ENCODE data around the gene EVI5L. TPM values are rescaled to one million over a fixed set of nuclear protein-coding genes. Genes with fewer than 3 reads are reported as not detected.
A peak's percentile ranks its signal among the peaks of the same experiment; 100 is the strongest.
"Not testable (repeated sequence)": the region's sequence is repeated elsewhere in the genome, so short reads cannot be mapped to it uniquely, and the experiment has no call there.

The EVI5L gene
- total RNA-seq, 1 donor from 2014 or later, result 21.5 TPM

DNA sequence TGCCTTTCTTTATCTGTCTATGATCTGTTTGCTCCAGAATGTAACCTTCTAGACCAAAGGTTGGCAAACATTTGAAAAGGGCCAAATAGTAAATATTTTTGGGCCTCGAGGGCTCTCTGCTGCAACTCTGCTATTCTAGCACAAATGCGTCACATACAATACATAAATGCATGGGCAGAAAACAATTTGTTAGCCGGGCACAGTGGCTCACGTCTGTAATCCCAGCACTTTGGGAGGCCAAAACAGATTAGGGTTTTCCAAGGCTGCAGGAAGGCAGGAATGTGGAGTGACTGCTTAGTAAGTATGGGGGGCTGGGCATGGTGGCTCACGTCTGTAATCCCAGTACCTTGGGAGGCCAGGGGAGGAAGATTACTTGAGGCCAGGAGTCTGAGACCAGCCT lies 21.9 kb upstream of the EVI5L start:
- DNase-seq (ENCODE audit: missing footprints) (no peak), ATAC-seq (no peak)
- intact Hi-C loops (cut with DNase I), result no loop called here

GRCh38 chr19:7811989-7812388 lies 18.0 kb upstream of the EVI5L start:
- no peak for ATAC-seq
- intact Hi-C loops (cut with DNase I), result no loop called here

GRCh38 chr19:7815325-7815724 lies 14.7 kb upstream of the EVI5L start:
- ATAC-seq (no peak), DNase-seq (ENCODE audit: missing footprints) (no peak)
- intact Hi-C loops (cut with DNase I), result no loop called here

More at GRCh38 chr19:7811989-7812388, 18.0 kb upstream of the EVI5L start:
- no peak for DNase-seq (ENCODE audit: missing footprints)

- ATAC-seq; intact Hi-C loops (cut with DNase I); DNase-seq (ENCODE audit: missing footprints): not testable (repeated sequence)
Observed at GRCh38 chr19:7816040-7816439, 14.0 kb upstream of the EVI5L start.

- intact Hi-C loops (cut with DNase I), result no loop called here
- ATAC-seq (no peak), DNase-seq (ENCODE audit: missing footprints) (no peak)
Observed at GRCh38 chr19:7817801-7818200, 12.2 kb upstream of the EVI5L start.

DNA sequence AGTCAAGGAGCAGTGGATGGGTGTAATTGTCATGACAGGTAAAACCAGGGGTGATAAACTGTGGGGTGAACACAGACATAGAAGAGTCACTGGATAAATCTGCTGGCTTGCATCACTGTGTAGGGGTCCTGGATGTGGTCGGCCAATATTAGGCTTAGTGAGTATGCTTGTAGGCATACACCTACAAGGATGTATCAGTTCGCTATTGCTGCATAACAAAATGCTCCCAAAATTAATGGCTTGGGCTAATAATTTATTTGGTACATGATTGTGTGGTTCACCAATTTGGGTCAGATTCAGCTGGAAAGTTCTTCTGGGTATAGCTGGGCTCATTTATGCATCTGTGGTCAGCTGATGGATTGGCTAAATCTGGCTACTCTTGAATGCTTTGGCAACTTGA lies 11.2 kb upstream of the EVI5L start:
- ATAC-seq, result no peak
- intact Hi-C loops (cut with DNase I), result no loop called here
- DNase-seq (ENCODE audit: missing footprints), result no peak

DNA sequence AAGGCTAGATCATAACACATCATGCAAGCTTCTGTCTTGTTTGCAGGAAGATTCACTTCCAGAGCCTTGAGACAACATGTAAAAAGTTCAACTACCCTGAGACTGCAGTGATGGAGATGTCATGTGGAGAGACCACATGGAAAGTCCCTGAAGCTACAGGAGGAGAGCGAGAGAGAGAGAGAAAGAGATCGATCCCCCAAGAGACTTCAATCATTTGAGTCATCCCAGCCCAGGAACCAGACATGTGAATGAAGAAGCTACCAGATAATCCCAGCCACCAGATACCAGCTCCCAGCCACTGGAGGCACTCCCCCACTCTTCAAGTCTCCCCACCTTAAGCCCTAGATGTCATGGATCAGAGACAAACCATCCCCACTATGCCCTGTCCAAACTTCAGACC lies 10.7 kb upstream of the EVI5L start:
- intact Hi-C loops (cut with DNase I), result no loop called here
- no peak for ATAC-seq
- no peak for DNase-seq (ENCODE audit: missing footprints)

GRCh38 chr19:7820588-7820987 lies 9.4 kb upstream of the EVI5L start:
- intact Hi-C loops (cut with DNase I), result no loop called here
- ATAC-seq (no peak), DNase-seq (ENCODE audit: missing footprints) (no peak)

- DNase-seq (ENCODE audit: missing footprints), result no peak
- intact Hi-C loops (cut with DNase I), result no loop called here
- no peak for ATAC-seq
Observed at GRCh38 chr19:7822910-7823515, 7.0 kb upstream of the EVI5L start.

GRCh38 chr19:7823686-7824301 lies 6.2 kb upstream of the EVI5L start:
- DNase-seq (ENCODE audit: missing footprints) (no peak), ATAC-seq (no peak)
- intact Hi-C loops (cut with DNase I), result no loop called here

DNA sequence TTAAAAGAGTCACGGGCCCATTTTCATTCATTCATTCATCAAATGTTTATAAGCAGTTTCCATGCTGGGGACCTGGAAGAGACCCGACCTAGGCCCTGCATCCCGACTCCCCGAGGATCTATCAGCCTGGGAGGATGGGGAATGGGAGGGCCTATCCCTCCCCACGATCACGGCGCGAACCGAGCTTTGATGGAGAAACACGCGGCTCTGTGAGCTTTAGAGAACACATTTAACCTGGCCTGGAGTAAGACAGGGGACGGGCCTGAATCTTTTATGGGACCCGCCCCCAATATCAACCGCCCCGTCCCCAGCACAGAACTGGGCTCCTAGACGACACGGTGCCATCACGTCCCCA lies 875 bp upstream of the EVI5L start:
- intact Hi-C loops (cut with DNase I), result no loop called here
- DNase-seq (ENCODE audit: missing footprints) (no peak), ATAC-seq (no peak)

- intact Hi-C loops (cut with DNase I), result loop anchor here (1.0 to 10.0 kb wide), 3 partner anchors 73 to 617 kb away; partner anchors contain the start of genes ELAVL1 and MAP2K7
- DNase-seq (ENCODE audit: missing footprints) (no peak), ATAC-seq (no peak)
Observed at GRCh38 chr19:7830272-7830771, 304 bp downstream of the EVI5L start.

DNA sequence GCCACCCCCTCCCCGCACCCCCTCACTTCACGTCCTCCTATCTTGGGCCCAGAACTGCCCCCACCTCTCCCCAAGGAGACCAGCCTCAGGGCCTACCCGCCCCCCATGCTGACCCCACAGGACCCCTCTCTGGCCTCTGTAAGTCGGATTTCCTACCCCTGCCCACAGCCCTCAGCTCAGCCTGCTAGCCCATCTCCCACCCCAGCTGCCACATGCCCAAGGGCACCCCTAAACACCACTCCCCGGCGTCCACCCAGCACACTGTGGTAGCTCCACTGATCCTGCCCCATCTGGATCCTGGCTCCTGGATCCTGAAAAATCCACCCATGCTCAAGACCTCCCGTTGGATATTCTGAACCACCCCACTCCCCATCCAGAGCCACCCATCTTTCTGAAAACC lies 805 bp downstream of the EVI5L start:
- intact Hi-C loops (cut with DNase I), result loop anchor here (1.0 to 10.0 kb wide), 3 partner anchors 72 to 616 kb away; partner anchors contain the start of genes ELAVL1 and MAP2K7

GRCh38 chr19:7831452-7831851 lies 1.4 kb downstream of the EVI5L start:
- DNase-seq (ENCODE audit: missing footprints) (no peak), ATAC-seq (no peak)
- intact Hi-C loops (cut with DNase I), result loop anchor here (5.0 to 10.0 kb wide), 2 partner anchors 173 to 616 kb away; partner anchors contain the start of gene ELAVL1

More for the DNA sequence above, 805 bp downstream of the EVI5L start:
- DNase-seq (ENCODE audit: missing footprints) (no peak), ATAC-seq (no peak)

DNA sequence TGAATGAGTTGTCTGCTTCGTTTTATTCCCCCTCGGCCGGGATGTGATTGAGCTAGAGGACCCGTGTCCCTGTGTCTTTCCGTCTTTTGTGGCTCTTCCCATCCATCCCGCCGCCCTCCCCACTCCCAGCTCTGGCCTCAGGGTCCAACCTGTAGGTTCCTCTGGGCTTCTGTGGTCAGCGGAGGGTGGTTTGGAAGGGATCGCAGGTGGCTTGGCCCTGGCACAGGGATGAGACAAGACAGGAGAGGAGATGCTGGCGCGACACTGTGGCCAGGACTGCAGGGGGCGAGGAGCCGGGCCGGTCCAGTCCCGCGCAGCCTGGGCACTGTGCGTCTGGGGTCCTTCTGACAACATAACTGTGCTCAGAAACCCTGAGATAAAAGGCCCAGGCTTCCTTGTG lies 2.0 kb downstream of the EVI5L start:
- intact Hi-C loops (cut with DNase I), result loop anchor here (5.0 to 10.0 kb wide), 2 partner anchors 173 to 615 kb away; partner anchors contain the start of gene ELAVL1
- DNase-seq (ENCODE audit: missing footprints) (no peak), ATAC-seq (no peak)

DNA sequence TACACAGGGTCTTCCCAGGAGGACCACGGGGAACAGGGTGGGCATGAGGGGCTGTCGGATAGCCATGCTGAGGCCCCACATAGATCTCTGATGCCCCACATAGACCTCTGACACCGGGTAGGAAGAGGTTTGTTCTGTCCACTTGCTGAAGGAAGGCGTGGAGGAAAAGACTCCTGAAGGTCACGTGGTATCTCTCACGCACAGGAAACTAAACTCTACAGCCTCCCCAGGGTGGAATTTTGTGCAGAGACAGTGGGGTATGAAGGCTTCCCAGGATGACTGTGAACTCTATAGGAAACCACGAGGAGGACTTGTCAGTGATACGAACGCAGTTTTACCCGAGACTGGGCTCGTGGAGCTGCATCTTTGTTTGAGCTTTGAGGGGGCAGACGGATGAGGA lies 2.8 kb downstream of the EVI5L start:
- DNase-seq (ENCODE audit: missing footprints), result no peak

DNA sequence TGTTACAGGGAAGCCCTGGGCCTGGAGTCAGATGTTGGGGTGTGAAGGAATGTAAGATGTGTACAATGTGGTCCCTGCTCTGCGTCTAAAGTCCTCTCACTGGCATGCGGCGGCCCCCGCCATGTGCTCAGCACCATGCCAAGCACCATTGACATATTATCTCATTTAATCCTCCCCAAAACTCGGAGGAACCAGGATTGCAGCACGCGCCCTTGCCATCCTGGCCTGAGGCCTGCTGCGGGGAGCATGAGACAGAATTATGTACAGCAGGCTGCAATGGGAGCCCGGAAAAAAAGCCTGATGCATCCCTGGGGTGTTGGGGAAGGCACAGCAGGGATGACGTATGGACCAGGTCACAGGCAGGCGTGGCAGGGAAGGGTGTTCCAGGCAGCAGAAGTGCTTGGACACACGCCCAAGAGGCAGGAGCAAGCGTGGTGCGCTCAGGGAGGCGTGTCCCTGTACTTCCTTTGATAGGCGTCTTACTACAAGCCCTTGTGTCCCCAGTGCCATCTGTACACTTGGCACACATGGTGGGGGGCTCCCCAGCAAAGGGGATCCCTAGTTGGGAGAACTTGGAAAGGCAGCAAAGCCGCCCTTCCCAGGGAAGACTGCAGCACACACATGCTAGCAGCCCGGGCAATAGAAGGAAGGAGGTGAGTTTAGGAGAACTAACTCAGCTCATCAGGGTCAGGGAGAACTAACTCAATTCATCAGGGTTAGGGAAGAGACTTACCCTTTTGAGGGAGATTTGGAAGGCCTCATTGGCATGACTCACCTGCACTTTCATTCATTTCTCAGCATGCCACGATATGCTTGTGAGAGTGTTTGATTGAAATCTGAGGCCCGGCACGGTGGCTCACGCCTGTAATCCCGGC lies 3.4 kb downstream of the EVI5L start:
- intact Hi-C loops (cut with DNase I), result loop anchor here (5.0 to 10.0 kb wide), 2 partner anchors 171 to 614 kb away; partner anchors contain the start of gene ELAVL1
- DNase-seq (ENCODE audit: missing footprints) (peak; percentile 88), ATAC-seq (peak; percentile 26)

More for the DNA sequence above, 2.8 kb downstream of the EVI5L start:
- intact Hi-C loops (cut with DNase I), result loop anchor here (5.0 to 10.0 kb wide), 2 partner anchors 172 to 615 kb away; partner anchors contain the start of gene ELAVL1
- no peak for ATAC-seq

- intact Hi-C loops (cut with DNase I), result loop anchor here (10.0 kb wide), 1 partner anchor 165 kb away; the partner anchor contains the start of gene ELAVL1
- ATAC-seq, result no peak
- DNase-seq (ENCODE audit: missing footprints), result no peak
Observed at GRCh38 chr19:7839476-7839875, 9.5 kb downstream of the EVI5L start.

DNA sequence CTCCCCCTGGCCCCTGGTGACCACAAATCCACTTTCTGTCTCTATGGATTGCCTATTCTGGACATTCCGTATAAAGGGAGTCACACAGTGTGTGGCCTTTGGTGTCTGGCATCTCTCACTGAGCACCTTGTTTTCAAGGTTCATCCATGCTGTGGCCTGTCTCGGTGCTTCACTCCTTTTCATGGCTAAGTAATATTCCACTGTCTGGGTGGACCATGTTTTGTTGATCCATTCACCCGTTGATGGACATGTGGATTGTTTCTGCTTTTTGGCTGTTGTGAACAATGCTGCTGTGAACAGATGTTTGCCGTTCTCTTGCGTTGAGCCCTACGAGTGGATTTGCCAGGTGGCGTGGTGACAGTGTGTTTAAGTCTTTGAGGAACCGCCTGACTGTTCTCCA lies 10.6 kb downstream of the EVI5L start:
- ATAC-seq (no peak), DNase-seq (ENCODE audit: missing footprints) (no peak)
- intact Hi-C loops (cut with DNase I), result no loop called here
